ENCODE results near the gene FNTB. TPM values are rescaled to one million over a fixed set of nuclear protein-coding genes. Genes with fewer than 3 reads are reported as not detected.

The FNTB gene
- total RNA-seq, 1 experiment from 2014 or later, result 20.7 TPM

DNA sequence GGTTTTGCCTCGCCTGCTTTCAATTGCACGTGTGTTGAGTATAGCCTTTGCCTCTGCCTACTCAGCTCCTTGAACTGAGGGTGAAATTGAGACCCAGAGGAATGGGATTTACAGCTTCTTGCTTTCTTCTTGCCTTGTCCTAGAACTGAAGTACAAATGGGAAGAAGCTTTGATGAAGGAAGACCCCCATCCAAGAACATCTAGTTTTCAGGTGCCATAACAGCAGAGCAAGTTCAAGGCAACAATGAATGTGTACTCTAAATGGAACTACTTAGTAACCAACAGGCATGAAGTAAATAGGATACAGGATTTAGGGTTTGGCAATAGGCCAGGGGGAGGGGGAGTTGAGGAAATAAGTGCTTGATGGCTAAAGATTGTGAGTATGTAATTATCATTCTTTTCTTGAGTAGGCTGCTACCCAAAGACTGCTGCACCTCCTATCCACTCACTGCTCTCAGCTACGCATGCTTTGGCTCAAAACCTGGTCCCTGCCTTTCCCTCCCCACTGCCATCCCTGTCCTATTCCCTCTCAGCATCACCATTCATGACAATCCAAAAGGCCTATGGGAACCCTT, 46.3 kb upstream of the FNTB start:
- no peaks in the 10 kb centered on the region for H3K79me1 ChIP-seq (ENCODE audit: insufficient read depth, low read depth, low read length, poor library complexity, severe bottlenecking)
- no peaks in the 10 kb centered on the region for H3K27me3 ChIP-seq (ENCODE audit: insufficient read depth, low read length)
- Mint-ChIP-seq H3K9me3 (no peaks in the 10 kb centered on the region), H3K27me3 (ENCODE audit: low read depth) (no peaks in the 10 kb centered on the region), H3K27ac (peak overlapping the region in 1 of 3 experiments; percentile 1; a peak in 1 of 7 replicates), H3K4me1 (peaks cover 24 to 27% of the 10 kb centered on the region in 2 experiments), H3K36me3 (ENCODE audit: insufficient read depth in 1 of 3, low read depth in 3 of 3) (peaks cover 3 to 11% (median 4%) of the 10 kb centered on the region in 3 experiments; a peak in 6 of 7 replicates), H3K4me3 (no peak overlapping the region)
- no peak overlapping the region for H3T11ph ChIP-seq (ENCODE audit: low read length)
- no peak overlapping the region for H2BK15ac ChIP-seq (ENCODE audit: low read depth, low read length)
- peaks cover 2% of the 10 kb centered on the region; the same call in 1 of the 2 replicates for H3K4me1 ChIP-seq (ENCODE audit: insufficient read depth, low read length)
- no peaks in the 10 kb centered on the region for H3K9me3 ChIP-seq (ENCODE audit: control insufficient read depth, low read depth, low read length)
- no peak overlapping the region for H3K56ac ChIP-seq (ENCODE audit: insufficient read length, low read depth, low read length)
- no peak overlapping the region for H2AK5ac ChIP-seq (ENCODE audit: insufficient read length, low read length)
- no peaks in the 10 kb centered on the region for H3K79me2 ChIP-seq (ENCODE audit: insufficient read depth, low read length)
- TF ChIP-seq, protein P1, sequence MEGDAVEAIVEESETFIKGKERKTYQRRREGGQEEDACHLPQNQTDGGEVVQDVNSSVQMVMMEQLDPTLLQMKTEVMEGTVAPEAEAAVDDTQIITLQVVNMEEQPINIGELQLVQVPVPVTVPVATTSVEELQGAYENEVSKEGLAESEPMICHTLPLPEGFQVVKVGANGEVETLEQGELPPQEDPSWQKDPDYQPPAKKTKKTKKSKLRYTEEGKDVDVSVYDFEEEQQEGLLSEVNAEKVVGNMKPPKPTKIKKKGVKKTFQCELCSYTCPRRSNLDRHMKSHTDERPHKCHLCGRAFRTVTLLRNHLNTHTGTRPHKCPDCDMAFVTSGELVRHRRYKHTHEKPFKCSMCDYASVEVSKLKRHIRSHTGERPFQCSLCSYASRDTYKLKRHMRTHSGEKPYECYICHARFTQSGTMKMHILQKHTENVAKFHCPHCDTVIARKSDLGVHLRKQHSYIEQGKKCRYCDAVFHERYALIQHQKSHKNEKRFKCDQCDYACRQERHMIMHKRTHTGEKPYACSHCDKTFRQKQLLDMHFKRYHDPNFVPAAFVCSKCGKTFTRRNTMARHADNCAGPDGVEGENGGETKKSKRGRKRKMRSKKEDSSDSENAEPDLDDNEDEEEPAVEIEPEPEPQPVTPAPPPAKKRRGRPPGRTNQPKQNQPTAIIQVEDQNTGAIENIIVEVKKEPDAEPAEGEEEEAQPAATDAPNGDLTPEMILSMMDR (conservative IDR thresholded peaks at IDR 0.05), result no peak
- H2BK5ac ChIP-seq (ENCODE audit: insufficient read length, low read length), result no peak overlapping the region
- no peak overlapping the region for H3K27ac ChIP-seq (ENCODE audit: insufficient read length, low read depth, low read length)
- no peak overlapping the region for H3K14ac ChIP-seq (ENCODE audit: insufficient read depth, low read length)
- no peak overlapping the region for H2BK12ac ChIP-seq (ENCODE audit: insufficient read length, low read depth, low read length)
- no CpG with 5 or more reads among the region's 3 CpGs for WGBS (ENCODE audit: extremely low coverage, insufficient read length, low lambda C conversion rate)
- no peak overlapping the region for H3K9ac ChIP-seq (ENCODE audit: extremely low read depth, insufficient read length, low read length)
- H4K91ac ChIP-seq (ENCODE audit: insufficient read length, low read depth, low read length), result no peak overlapping the region
- no peak overlapping the region for H3K23ac ChIP-seq (ENCODE audit: insufficient read length, low read depth, low read length)
- no peaks in the 10 kb centered on the region for H4K20me1 ChIP-seq (ENCODE audit: control insufficient read depth, insufficient read depth, insufficient read length)
- no peak overlapping the region for H4K5ac ChIP-seq (ENCODE audit: insufficient read length, low read depth, low read length)
- H2BK120ac ChIP-seq (ENCODE audit: low read depth, low read length, poor library complexity, severe bottlenecking), result no peak overlapping the region
- no peak overlapping the region for H2BK20ac ChIP-seq (ENCODE audit: low read depth, low read length, poor library complexity, severe bottlenecking)
- DNase-seq, result no peak
- no peaks in the 10 kb centered on the region for H3K23me2 ChIP-seq (ENCODE audit: insufficient read length, low read depth, low read length, poor library complexity, severe bottlenecking)
- H2AFZ ChIP-seq (ENCODE audit: low read length), result no peak overlapping the region
- no peak overlapping the region for H3K4me2 ChIP-seq (ENCODE audit: insufficient read depth, insufficient read length, low read length)
- H3K18ac ChIP-seq (ENCODE audit: insufficient read length, low read depth, low read length), result no peak overlapping the region
- H3K4ac ChIP-seq (ENCODE audit: low read depth, low read length), result no peak overlapping the region
- H4K8ac ChIP-seq (replicated peaks; ENCODE audit: insufficient read length, low read depth, low read length), result no peak overlapping the region

Data from H9 (cell line).